ENCODE data around the gene CABP4. TPM values are rescaled to one million over a fixed set of nuclear protein-coding genes. Genes with fewer than 3 reads are reported as not detected.
"Not testable (repeated sequence)": the region's sequence is repeated elsewhere in the genome, so short reads cannot be mapped to it uniquely, and the experiment has no call there.

Gene CABP4
- total RNA-seq, 1 donor from 2014 or later = 3.6 TPM

GRCh38 chr11:67476692-67477091 lies 21.5 kb downstream of the CABP4 start:
- intact Hi-C loops (cut with micrococcal nuclease) = not testable (repeated sequence)

GRCh38 chr11:67477344-67478050 lies 22.3 kb downstream of the CABP4 start:
- intact Hi-C loops (cut with micrococcal nuclease) = not testable (repeated sequence)

GRCh38 chr11:67482275-67482826 lies 27.2 kb downstream of the CABP4 start:
- intact Hi-C loops (cut with micrococcal nuclease) = loop anchor here (1.0 to 10.0 kb wide), 3 partner anchors 13 to 1868 kb away; partner anchors contain the start of genes MAP3K11, PCNX3 and TMEM134

GRCh38 chr11:67482827-67483798 lies 28.0 kb downstream of the CABP4 start, which contains the start of gene AIP:
TSS of gene AIP (plus strand) at chr11:67483026. CDS start at chr11:67483159, 133 bp downstream.
- intact Hi-C loops (cut with micrococcal nuclease) = loop anchor here (1.0 to 10.0 kb wide), 8 partner anchors 14 to 1868 kb away; partner anchors contain the start of genes CDK2AP2, MAP3K11, NDUFV1 and PCNX3

- intact Hi-C loops (cut with micrococcal nuclease) = loop anchor here (1.0 to 10.0 kb wide), 12 partner anchors 20 to 1869 kb away; partner anchors contain the start of genes CDK2AP2, MAP3K11, NDUFV1 and PCNX3
These were observed 28.9 kb downstream of the CABP4 start for GRCh38 chr11:67483831-67484665.

GRCh38 chr11:67484847-67485311 lies 29.7 kb downstream of the CABP4 start:
- intact Hi-C loops (cut with micrococcal nuclease) = loop anchor here (1.0 to 10.0 kb wide), 7 partner anchors 46 to 1870 kb away; partner anchors contain the start of genes MAP3K11, PCNX3, POLD4 and RPS6KB2

- intact Hi-C loops (cut with micrococcal nuclease) = loop anchor here (2.0 to 10.0 kb wide), 2 partner anchors 47 to 1871 kb away; partner anchors contain the start of genes MAP3K11 and PCNX3
These were observed 30.8 kb downstream of the CABP4 start for GRCh38 chr11:67485873-67486361.

GRCh38 chr11:67486481-67487195 lies 31.5 kb downstream of the CABP4 start:
- intact Hi-C loops (cut with micrococcal nuclease) = loop anchor here (10.0 kb wide), 1 partner anchor 1872 kb away; the partner anchor contains the start of genes MAP3K11 and PCNX3

GRCh38 chr11:67489203-67489884 lies 34.2 kb downstream of the CABP4 start:
- intact Hi-C loops (cut with micrococcal nuclease) = loop anchor here (10.0 kb wide), 1 partner anchor 1875 kb away; the partner anchor contains the start of genes MAP3K11 and PCNX3

GRCh38 chr11:67489885-67490726 lies 35.0 kb downstream of the CABP4 start:
- intact Hi-C loops (cut with micrococcal nuclease) = loop anchor here (10.0 kb wide), 1 partner anchor 1875 kb away; the partner anchor contains the start of genes MAP3K11 and PCNX3

GRCh38 chr11:67490727-67491065 lies 35.5 kb downstream of the CABP4 start:
- intact Hi-C loops (cut with micrococcal nuclease) = no loop called here

GRCh38 chr11:67491276-67492068 lies 36.3 kb downstream of the CABP4 start:
- intact Hi-C loops (cut with micrococcal nuclease) = no loop called here

- intact Hi-C loops (cut with micrococcal nuclease) = no loop called here
These were observed 37.0 kb downstream of the CABP4 start for GRCh38 chr11:67492069-67492727.

- intact Hi-C loops (cut with micrococcal nuclease) = no loop called here
These were observed 37.8 kb downstream of the CABP4 start for GRCh38 chr11:67492801-67493547.

- intact Hi-C loops (cut with micrococcal nuclease) = no loop called here
These were observed 38.6 kb downstream of the CABP4 start for GRCh38 chr11:67493548-67494370.
